NCI-H1694 (cell line): ENCODE results near the gene CCDC82.

Experiments
- DNase-seq: peaks from one replicate; lab custom pipeline; 2025; lab: John Stamatoyannopoulos, UW

Gene CCDC82

DNA sequence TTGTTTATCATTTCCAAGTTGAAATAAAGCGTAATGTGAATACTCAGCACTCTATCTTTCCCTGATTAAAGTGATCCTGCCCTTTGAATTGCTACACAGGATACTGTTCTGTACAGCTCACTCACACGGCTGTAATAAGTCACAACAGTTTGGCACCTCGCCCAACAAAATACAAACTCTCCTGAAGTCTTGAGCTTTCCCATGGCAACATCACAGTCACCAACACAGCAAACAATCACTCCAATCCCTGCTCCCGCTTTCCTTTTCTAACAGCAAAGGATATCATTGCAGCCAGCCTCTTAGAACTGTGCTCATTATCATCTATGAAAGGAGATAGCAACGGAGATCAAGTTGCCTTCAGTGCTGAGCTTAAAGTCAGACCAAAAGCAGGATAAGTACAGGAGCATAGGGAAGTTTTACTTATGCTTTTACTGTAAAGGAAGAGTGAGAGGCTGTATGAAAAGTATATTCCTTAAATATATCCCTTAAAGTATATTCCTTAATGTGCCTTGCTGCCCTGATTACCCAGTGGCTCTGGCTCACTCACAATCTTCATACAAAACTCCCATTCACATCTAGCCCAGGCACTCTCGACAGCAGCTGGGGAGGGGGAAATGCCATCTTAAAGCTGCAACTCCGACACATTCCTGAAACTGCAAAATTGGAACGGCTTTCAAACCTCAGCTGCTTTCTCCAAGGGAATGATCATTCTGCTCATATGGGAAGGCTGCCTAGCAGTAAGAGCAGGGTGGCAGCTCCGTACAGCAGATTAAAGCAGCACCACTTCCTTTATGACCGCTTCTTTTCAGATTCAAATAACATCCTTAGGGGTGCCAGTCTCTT is 82.6 kb downstream of the CCDC82 start:
- no peak for DNase-seq

DNA sequence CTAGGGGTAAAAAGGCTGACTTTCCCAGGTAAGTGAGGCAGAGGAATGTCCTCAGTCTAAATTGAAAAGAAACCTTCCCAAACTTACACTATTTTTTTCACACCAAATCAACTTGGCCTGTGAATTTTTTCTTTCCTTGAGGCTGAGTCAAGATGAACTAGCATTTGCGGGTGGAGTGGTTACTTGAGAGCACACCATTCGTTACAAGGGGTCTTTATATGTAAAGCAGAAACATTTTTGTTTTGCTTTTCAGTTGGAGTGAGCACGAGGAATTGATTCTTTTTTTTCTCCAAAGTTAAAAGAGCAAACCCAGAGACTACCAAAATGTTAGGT is 83.1 kb downstream of the CCDC82 start:
- DNase-seq = no peak

DNA sequence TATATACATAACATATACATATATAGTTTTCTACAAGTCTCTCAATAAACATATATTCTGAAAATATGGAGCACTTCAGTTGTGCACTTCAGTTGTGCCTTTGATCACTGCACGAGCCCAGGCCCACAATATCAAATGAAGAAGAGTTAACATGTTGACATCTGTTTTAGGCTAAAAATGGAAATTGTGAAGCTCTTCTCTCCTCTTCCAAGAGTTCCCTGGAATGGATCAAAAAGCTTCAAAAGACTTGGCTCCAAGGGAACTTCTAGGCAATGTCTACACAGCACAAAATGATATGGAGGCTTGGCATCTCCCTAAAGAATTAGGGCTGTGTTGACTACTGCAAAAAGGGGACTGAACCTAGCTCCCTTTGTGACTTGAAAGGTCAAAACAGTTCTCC is 83.6 kb downstream of the CCDC82 start:
- no peak for DNase-seq

DNA sequence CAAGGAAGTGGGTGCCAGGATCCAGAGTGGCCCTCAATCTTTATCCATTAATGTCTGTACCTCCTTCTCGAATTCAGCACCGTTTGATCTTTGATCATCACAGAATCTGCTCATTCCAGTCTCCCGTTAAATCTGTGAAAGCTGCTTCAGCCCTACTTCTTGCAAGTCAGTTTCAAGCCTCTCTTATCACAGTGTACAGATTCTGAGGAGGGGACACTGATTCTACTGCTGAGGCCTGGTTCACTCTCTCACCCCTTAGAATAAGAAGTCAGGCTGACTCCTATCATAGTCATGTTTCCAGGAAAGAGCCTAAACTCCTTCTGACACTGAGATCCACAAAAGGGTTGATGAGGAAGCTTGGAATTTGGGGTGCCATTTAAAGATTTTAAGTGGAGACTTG is 85.7 kb downstream of the CCDC82 start:
- DNase-seq = no peak

DNA sequence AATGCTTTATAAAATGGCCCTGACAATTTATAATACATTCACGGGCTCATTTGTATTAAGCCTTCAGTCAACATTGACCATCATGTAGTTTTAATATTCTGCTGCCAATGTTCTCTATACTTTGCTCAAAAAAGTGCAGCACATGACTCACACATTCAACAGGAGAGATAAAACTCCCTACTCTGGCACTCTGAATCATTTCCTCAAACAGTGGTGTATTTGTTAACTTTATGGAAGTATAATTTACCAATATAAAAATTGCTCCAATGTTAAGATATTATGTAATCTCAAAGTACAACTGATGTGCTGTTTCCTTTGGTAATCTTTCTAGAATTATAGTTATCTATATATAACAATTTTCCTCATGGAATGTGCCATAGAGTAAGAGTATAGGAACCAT is 86.6 kb downstream of the CCDC82 start:
- no peak for DNase-seq
